HepG2 (cell line): ENCODE data around the gene LMBRD2. TPM values are rescaled to one million over a fixed set of nuclear protein-coding genes. Genes with fewer than 3 reads are reported as not detected.

Experiments used
- ATAC-seq: fragments of 200-7000 bp; cut with Tn5 transposase; 3 replicates; pipeline ENCODE4 v1.9.1; 2020; ENCODE audit warnings: mild to moderate bottlenecking, moderate library complexity
- BruUV-seq: library from RNA; stranded (reverse); fragments of 400-500 nt; replicated peaks from 2 replicates; lab custom pipeline; 2021; lab: Mats Ljungman, UMichigan
- CTCF ChIA-PET: fragments of 300-600 bp; formaldehyde crosslinking; extraction: SDS; loops from one replicate; lab custom pipeline; 2021; ENCODE audit warnings: low total read pairs, inconsistent platforms, low intra/inter-chr PET ratio; lab: Yijun Ruan, JAX
- POLR2A ChIA-PET: fragments of 350-600 bp; sonication (Branson Sonifier 250); formaldehyde crosslinking; loops from one replicate; lab custom pipeline; 2020; ENCODE audit warnings: antibody characterized with exemption, inconsistent platforms; lab: Yijun Ruan, JAX
- DNase-seq: peaks from one replicate; pipeline ENCODE4 v3.0.0-alpha.2; 2015; ENCODE audit warnings: low spot score
- FAIRE-seq: peaks from 3 replicates; lab custom pipeline; 2011; peaks lifted over from hg19 to GRCh38; lab: Jason Lieb, UNC
- H2AFZ ChIP-seq: one replicate; pipeline ENCODE4 v1.6.1; 2011; ENCODE audit warnings: low read length, inconsistent platforms
- H3K27ac ChIP-seq: fragments of 300-600 bp; 3 replicates; pipeline ENCODE4 v1.8.0; 2011; ENCODE audit warnings: mixed run types, mild to moderate bottlenecking, mixed read lengths, low read length, inconsistent platforms; ENCODE audit not compliant: insufficient read depth; ENCODE audit errors: extremely low read length
- H3K27me3 ChIP-seq, 2 experiments: fragments of 200-600 bp in 1 of 2; 2 replicates in 1 of 2; 3 replicates in 1 of 2; pipeline versions ENCODE4 v1.6.0 to v1.8.0; 2011; ENCODE audit warnings: low read length in 2 of 2, mild to moderate bottlenecking in 2 of 2, moderate library complexity in 2 of 2, inconsistent platforms in 1 of 2; ENCODE audit not compliant: insufficient read depth in 2 of 2, control insufficient read depth in 1 of 2
- H3K36me3 ChIP-seq, 2 experiments: fragments of 200-600 bp in 1 of 2; replicated peaks in 1 of 2; 2 replicates in 1 of 2; 3 replicates in 1 of 2; pipeline versions ENCODE4 v1.5.1 to v1.8.0; 2011; ENCODE audit warnings: low read length in 2 of 2, inconsistent platforms in 1 of 2; ENCODE audit not compliant: insufficient read depth in 2 of 2, control insufficient read depth in 1 of 2
- H3K4me1 ChIP-seq: 2 replicates; pipeline ENCODE4 v1.5.1; 2012; ENCODE audit warnings: low read length, inconsistent platforms; ENCODE audit not compliant: insufficient read depth
- H3K4me2 ChIP-seq: 2 replicates; pipeline ENCODE4 v1.6.0; 2011; ENCODE audit warnings: low read depth, low read length, inconsistent platforms
- H3K4me3 ChIP-seq, 3 experiments: fragments of 200-600 bp in 1 of 3; sonication (generic), shearing (Covaris generic) in 1 of 3; replicated peaks in 1 of 3; 2 replicates each; pipeline ENCODE4 v1.5.1; 2011 to 2016; ENCODE audit warnings: low read length in 3 of 3, inconsistent platforms in 2 of 3, low read depth in 2 of 3, mild to moderate bottlenecking in 2 of 3, control low read depth in 1 of 3, mixed read lengths in 1 of 3; ENCODE audit not compliant: insufficient read depth in 1 of 3
- H3K79me2 ChIP-seq: one replicate; pipeline ENCODE4 v1.6.1; 2011; ENCODE audit warnings: low read length, inconsistent platforms; ENCODE audit not compliant: insufficient read depth
- H3K9ac ChIP-seq: 2 replicates; pipeline ENCODE4 v1.6.0; 2011; ENCODE audit warnings: mild to moderate bottlenecking, low read depth, low read length, inconsistent platforms; ENCODE audit not compliant: insufficient read depth
- H3K9me3 ChIP-seq: 2 replicates; pipeline ENCODE4 v1.5.1; 2012; ENCODE audit warnings: mild to moderate bottlenecking, low read length
- H4K20me1 ChIP-seq: 2 replicates; pipeline ENCODE4 v1.6.0; 2011; ENCODE audit warnings: inconsistent platforms, mild to moderate bottlenecking, low read length, moderate library complexity; ENCODE audit not compliant: insufficient read depth
- EEA1 ChIP-seq: sonication (generic); formaldehyde crosslinking; IDR thresholded peaks from 2 replicates; pipeline ENCODE4 v1.5.1; 2020; ENCODE audit warnings: mild to moderate bottlenecking, missing genetic modification reagents, borderline replicate concordance
- SALL1 ChIP-seq: sonication (generic); formaldehyde crosslinking; IDR thresholded peaks from 2 replicates; pipeline ENCODE4 v1.8.0; 2022; ENCODE audit warnings: mild to moderate bottlenecking, missing genetic modification reagents
- SP1 ChIP-seq, 2 experiments: fragments of 450-650 bp in 1 of 2; sonication (generic) in 1 of 2; formaldehyde crosslinking in 1 of 2; IDR thresholded peaks; 2 replicates each; pipeline versions ENCODE4 v1.4.0 to v1.6.1; 2016 to 2020; ENCODE audit warnings: missing genetic modification reagents in 1 of 2
- XRCC5 ChIP-seq: fragments of 200-400 bp; formaldehyde crosslinking; optimal IDR thresholded peaks from 2 replicates; pipeline ENCODE3; 2017; ENCODE audit warnings: mild to moderate bottlenecking, low read length
- ZIK1 ChIP-seq: sonication (generic); formaldehyde crosslinking; IDR thresholded peaks from 2 replicates; pipeline ENCODE4 v1.5.0; 2020; ENCODE audit warnings: mild to moderate bottlenecking, low read depth, missing genetic modification reagents, borderline replicate concordance
- ZNF382 ChIP-seq: sonication (generic); formaldehyde crosslinking; IDR thresholded peaks from 2 replicates; pipeline ENCODE4 v1.5.0; 2020; ENCODE audit warnings: missing genetic modification reagents, mild to moderate bottlenecking, borderline replicate concordance
- ZNF460 ChIP-seq: sonication (generic); formaldehyde crosslinking; IDR thresholded peaks from 2 replicates; pipeline ENCODE4 v1.5.1; 2020; ENCODE audit warnings: missing genetic modification reagents, mild to moderate bottlenecking, borderline replicate concordance
- ZNF737 ChIP-seq: sonication (generic); formaldehyde crosslinking; IDR thresholded peaks from 2 replicates; pipeline ENCODE4 v1.5.0; 2020; ENCODE audit warnings: missing genetic modification reagents, mild to moderate bottlenecking, borderline replicate concordance
- WGBS: methylation state at CpG from one replicate; pipeline ENCODE4 v1.1.6; 2017; ENCODE audit warnings: low lambda C conversion rate; 5-methylcytosine and 5-hydroxymethylcytosine counted together
- in situ Hi-C: cut with HindIII; loops from 2 replicates; pipeline ENCODE4 v1.10.0; 2017; ENCODE audit warnings: low pct_unique_long_range_greater_than_20kb; ENCODE audit not compliant: extremely low pct_ligation_motif_present
- intact Hi-C: fragments of 100-400 bp; cut with micrococcal nuclease; formaldehyde crosslinking; loops from one replicate; pipeline ENCODE4 v1.10.0; 2022; ENCODE audit not compliant: unreplicated experiment
- polyA plus RNA-seq, 8 experiments: library from polyadenylated mRNA; depleted of rRNA in 3 of 8; stranded (reverse) in 7 of 8; unstranded in 1 of 8; fragments of >200 nt; fragmentation: Illumina TruSeq in 4 of 8; extraction: Trizol in 4 of 8; gene quantifications; 2 replicates each; pipeline versions ENCODE4 v1.2.1 to v1.2.3, GENCODE V29; 2011 to 2016; ENCODE audit warnings: low read depth in 4 of 8, missing spikeins in 1 of 8, mixed read lengths in 1 of 8; ENCODE audit not compliant: insufficient read depth in 1 of 8
- total RNA-seq, 5 experiments: library from RNA; depleted of rRNA; stranded (reverse); fragments of >200 nt; fragmentation: Illumina TruSeq; extraction: Trizol; gene quantifications; 2 replicates each; pipeline ENCODE4 v1.2.3, GENCODE V29; 2016; ENCODE audit warnings: low read depth in 1 of 5
- TF ChIP-seq, protein P1 (sequence below): sonication (generic); formaldehyde crosslinking; IDR thresholded peaks from 2 replicates; pipeline ENCODE4 v1.4.0; 2020; ENCODE audit warnings: mild to moderate bottlenecking, low read depth, missing genetic modification reagents
- TF ChIP-seq, protein P2 (sequence below): sonication (generic); formaldehyde crosslinking; IDR thresholded peaks from 2 replicates; pipeline ENCODE4 v1.4.0; 2020; ENCODE audit warnings: missing genetic modification reagents

Gene LMBRD2
- total and polyA plus RNA-seq, 2 of the 13 experiments (the other 11 are each of a cell fraction or from before 2014, with no cell fraction given), result 2.0 to 4.7 TPM

DNA sequence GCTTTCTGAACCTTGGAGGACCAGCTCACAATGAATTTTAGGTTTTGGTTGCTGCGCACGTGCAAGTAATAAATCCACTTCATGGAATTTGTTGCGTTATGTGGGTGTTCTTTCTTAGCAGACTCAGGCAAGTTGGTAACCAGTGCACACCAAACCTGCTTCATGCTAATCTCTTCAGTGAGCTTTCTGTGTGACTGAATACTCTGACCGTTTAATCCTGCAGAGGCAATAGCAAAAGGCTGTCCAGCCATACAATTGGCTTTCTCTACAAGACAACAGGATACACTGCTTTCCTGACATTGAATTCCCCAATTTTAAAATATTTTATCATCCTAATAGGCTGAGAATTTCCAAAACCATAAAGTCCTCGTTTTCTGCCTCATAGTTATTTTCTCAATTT is 95.3 kb downstream of the LMBRD2 start:
- H3K27me3 ChIP-seq, result no peaks in the 10 kb centered on the region
- H3K9me3 ChIP-seq, result no peaks in the 10 kb centered on the region
- H4K20me1 ChIP-seq, result no peaks in the 10 kb centered on the region
- DNase-seq, result no peak
- no peak for ATAC-seq
- POLR2A ChIA-PET, result no interaction called here
- H3K79me2 ChIP-seq, result no peaks in the 10 kb centered on the region
- no peak for FAIRE-seq
- H3K27ac ChIP-seq, result no peak overlapping the region
- no peak overlapping the region for H2AFZ ChIP-seq
- no TSS peak for BruUV-seq
- H3K36me3 ChIP-seq, result no peaks in the 10 kb centered on the region
- H3K4me2 ChIP-seq, result no peak overlapping the region
- H3K4me1 ChIP-seq, result no peaks in the 10 kb centered on the region
- in situ Hi-C loops (loop anchor here (25.0 kb wide), 1 partner anchor 631 kb away; no protein-coding TSS in a partner anchor), intact Hi-C loops (no loop called here)
- CTCF ChIA-PET, result no interaction called here
- 2% methylated on average over 3 of the region's 5 CpGs for whole genome bisulfite sequencing
- no peak overlapping the region for H3K9ac ChIP-seq
- TF ChIP-seq ZIK1 (CRISPR knock-in tag) (no peak), SALL1 (CRISPR knock-in tag) (no peak), ZNF737 (no peak), EEA1 (no peak), SP1 (IDR thresholded peaks at IDR 0.05) (no peak), SP1 (CRISPR knock-in tag; IDR thresholded peaks at IDR 0.05) (no peak), XRCC5 (no peak), ZNF460 (CRISPR knock-in tag) (no peak), ZNF382 (CRISPR knock-in tag) (no peak)
- TF ChIP-seq, protein P1, sequence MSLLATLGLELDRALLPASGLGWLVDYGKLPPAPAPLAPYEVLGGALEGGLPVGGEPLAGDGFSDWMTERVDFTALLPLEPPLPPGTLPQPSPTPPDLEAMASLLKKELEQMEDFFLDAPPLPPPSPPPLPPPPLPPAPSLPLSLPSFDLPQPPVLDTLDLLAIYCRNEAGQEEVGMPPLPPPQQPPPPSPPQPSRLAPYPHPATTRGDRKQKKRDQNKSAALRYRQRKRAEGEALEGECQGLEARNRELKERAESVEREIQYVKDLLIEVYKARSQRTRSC, result no peak
- TF ChIP-seq, protein P2, sequence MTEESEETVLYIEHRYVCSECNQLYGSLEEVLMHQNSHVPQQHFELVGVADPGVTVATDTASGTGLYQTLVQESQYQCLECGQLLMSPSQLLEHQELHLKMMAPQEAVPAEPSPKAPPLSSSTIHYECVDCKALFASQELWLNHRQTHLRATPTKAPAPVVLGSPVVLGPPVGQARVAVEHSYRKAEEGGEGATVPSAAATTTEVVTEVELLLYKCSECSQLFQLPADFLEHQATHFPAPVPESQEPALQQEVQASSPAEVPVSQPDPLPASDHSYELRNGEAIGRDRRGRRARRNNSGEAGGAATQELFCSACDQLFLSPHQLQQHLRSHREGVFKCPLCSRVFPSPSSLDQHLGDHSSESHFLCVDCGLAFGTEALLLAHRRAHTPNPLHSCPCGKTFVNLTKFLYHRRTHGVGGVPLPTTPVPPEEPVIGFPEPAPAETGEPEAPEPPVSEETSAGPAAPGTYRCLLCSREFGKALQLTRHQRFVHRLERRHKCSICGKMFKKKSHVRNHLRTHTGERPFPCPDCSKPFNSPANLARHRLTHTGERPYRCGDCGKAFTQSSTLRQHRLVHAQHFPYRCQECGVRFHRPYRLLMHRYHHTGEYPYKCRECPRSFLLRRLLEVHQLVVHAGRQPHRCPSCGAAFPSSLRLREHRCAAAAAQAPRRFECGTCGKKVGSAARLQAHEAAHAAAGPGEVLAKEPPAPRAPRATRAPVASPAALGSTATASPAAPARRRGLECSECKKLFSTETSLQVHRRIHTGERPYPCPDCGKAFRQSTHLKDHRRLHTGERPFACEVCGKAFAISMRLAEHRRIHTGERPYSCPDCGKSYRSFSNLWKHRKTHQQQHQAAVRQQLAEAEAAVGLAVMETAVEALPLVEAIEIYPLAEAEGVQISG (CRISPR knock-in tag), result no peak
- no peak overlapping the region for H3K4me3 ChIP-seq
